HEK293 (cell line): ENCODE data around the gene FUT3.

Experiments
- CTCF ChIA-PET: fragments of 350-600 bp; formaldehyde crosslinking; extraction: SDS; loops from one replicate; lab custom pipeline; 2021; ENCODE audit warnings: antibody characterized with exemption; lab: Yijun Ruan, JAX
- POLR2A ChIA-PET: fragments of 300-600 bp; formaldehyde crosslinking; extraction: SDS; loops from one replicate; lab custom pipeline; 2020; ENCODE audit warnings: antibody characterized with exemption, inconsistent platforms; lab: Yijun Ruan, JAX
- H3K27ac ChIP-seq: fragments of 200-500 bp; sonication (Bioruptor generic); 2 replicates; pipeline ENCODE4 v1.5.1; 2014; ENCODE audit warnings: low read depth, low read length, control low read depth, inconsistent platforms; ENCODE audit errors: extremely low read depth
- H3K36me3 ChIP-seq, 2 experiments: fragments of 200-500 bp in 1 of 2; sonication (Bioruptor generic) in 1 of 2; 1 replicate in 1 of 2; 2 replicates in 1 of 2; pipeline ENCODE4 v1.5.1; 2014 to 2017; ENCODE audit warnings: inconsistent platforms in 2 of 2, low read length in 2 of 2; ENCODE audit not compliant: control insufficient read depth in 2 of 2, insufficient read depth in 1 of 2
- H3K4me1 ChIP-seq: fragments of 200-500 bp; sonication (Bioruptor generic); 2 replicates; pipeline ENCODE4 v1.5.1; 2014; ENCODE audit warnings: mild to moderate bottlenecking, low read length, inconsistent platforms; ENCODE audit not compliant: control insufficient read depth, insufficient read depth
- H3K4me3 ChIP-seq: 2 replicates; pipeline ENCODE4 v1.5.1; 2011; ENCODE audit warnings: low read depth, mild to moderate bottlenecking, control low read depth, low read length, moderate library complexity
- H3K9me3 ChIP-seq: fragments of 200-500 bp; sonication (Bioruptor generic); 2 replicates; pipeline ENCODE4 v1.5.1; 2014; ENCODE audit warnings: low read depth, low read length, inconsistent platforms; ENCODE audit not compliant: control insufficient read depth, insufficient read depth
- GLI4 ChIP-seq: fragments of 450-650 bp; formaldehyde crosslinking; IDR thresholded peaks from 2 replicates; pipeline ENCODE4 v1.5.1; 2016; ENCODE audit warnings: missing biosample characterization, missing genetic modification characterization
- REPIN1 ChIP-seq: fragments of 450-650 bp; formaldehyde crosslinking; IDR thresholded peaks from 2 replicates; pipeline ENCODE4 v1.5.1; 2017; ENCODE audit warnings: missing biosample characterization, missing genetic modification characterization, low read depth
- SCRT1 ChIP-seq: fragments of 450-650 bp; formaldehyde crosslinking; IDR thresholded peaks from 2 replicates; pipeline ENCODE4 v1.5.1; 2016; ENCODE audit warnings: missing biosample characterization, missing genetic modification characterization, borderline replicate concordance
- SCRT2 ChIP-seq: fragments of 450-650 bp; formaldehyde crosslinking; IDR thresholded peaks from 2 replicates; pipeline ENCODE4 v1.5.1; 2016; ENCODE audit warnings: missing biosample characterization, missing genetic modification characterization
- SP7 ChIP-seq: fragments of 450-650 bp; formaldehyde crosslinking; IDR thresholded peaks from 2 replicates; pipeline ENCODE4 v1.5.1; 2016; ENCODE audit warnings: missing biosample characterization, missing genetic modification characterization
- ZEB2 ChIP-seq: fragments of 450-650 bp; formaldehyde crosslinking; IDR thresholded peaks from 2 replicates; pipeline ENCODE4 v1.5.1; 2016; ENCODE audit warnings: missing biosample characterization, missing genetic modification characterization
- ZFHX2 ChIP-seq: fragments of 450-650 bp; formaldehyde crosslinking; conservative IDR thresholded peaks from 2 replicates; pipeline ENCODE4 v1.5.1; 2016; ENCODE audit warnings: missing biosample characterization, missing genetic modification characterization
- ZFP3 ChIP-seq: fragments of 450-650 bp; formaldehyde crosslinking; IDR thresholded peaks from 2 replicates; pipeline ENCODE4 v1.5.1; 2016; ENCODE audit warnings: low read depth, missing biosample characterization, missing genetic modification characterization
- ZFP41 ChIP-seq: fragments of 450-650 bp; formaldehyde crosslinking; IDR thresholded peaks from 2 replicates; pipeline ENCODE4 v1.5.1; 2016; ENCODE audit warnings: missing biosample characterization, missing genetic modification characterization, borderline replicate concordance
- ZNF10 ChIP-seq: fragments of 450-650 bp; formaldehyde crosslinking; IDR thresholded peaks from 2 replicates; pipeline ENCODE4 v1.5.1; 2017; ENCODE audit warnings: missing biosample characterization, missing genetic modification characterization
- ZNF114 ChIP-seq: fragments of 450-650 bp; formaldehyde crosslinking; IDR thresholded peaks from 2 replicates; pipeline ENCODE4 v1.5.0; 2017; ENCODE audit warnings: missing biosample characterization, missing genetic modification characterization
- ZNF155 ChIP-seq: fragments of 450-650 bp; formaldehyde crosslinking; IDR thresholded peaks from 2 replicates; pipeline ENCODE4 v1.5.1; 2016; ENCODE audit warnings: missing biosample characterization, missing genetic modification characterization
- ZNF366 ChIP-seq: fragments of 450-650 bp; formaldehyde crosslinking; conservative IDR thresholded peaks from 2 replicates; pipeline ENCODE4 v1.5.1; 2016; ENCODE audit warnings: missing biosample characterization, missing genetic modification characterization
- ZNF549 ChIP-seq: fragments of 450-650 bp; IDR thresholded peaks from 2 replicates; pipeline ENCODE4 v1.5.1; 2018; ENCODE audit warnings: missing biosample characterization, missing genetic modification characterization, mild to moderate bottlenecking, inconsistent platforms, moderate library complexity
- ZNF596 ChIP-seq: fragments of 450-650 bp; IDR thresholded peaks from 2 replicates; pipeline ENCODE4 v1.5.0; 2018; ENCODE audit warnings: missing biosample characterization, mild to moderate bottlenecking, missing genetic modification characterization, moderate library complexity
- ZNF621 ChIP-seq: fragments of 450-650 bp; formaldehyde crosslinking; IDR thresholded peaks from 2 replicates; pipeline ENCODE4 v1.5.1; 2017; ENCODE audit warnings: missing biosample characterization, missing genetic modification characterization
- ZNF768 ChIP-seq: fragments of 450-650 bp; formaldehyde crosslinking; IDR thresholded peaks from 2 replicates; pipeline ENCODE4 v1.5.1; 2018; ENCODE audit warnings: missing biosample characterization, mild to moderate bottlenecking, missing genetic modification characterization
- ZNF785 ChIP-seq: fragments of 450-650 bp; formaldehyde crosslinking; IDR thresholded peaks from 2 replicates; pipeline ENCODE4 v1.5.1; 2016; ENCODE audit warnings: missing biosample characterization, missing genetic modification characterization
- ZNF837 ChIP-seq: fragments of 450-650 bp; formaldehyde crosslinking; IDR thresholded peaks from 2 replicates; pipeline ENCODE4 v1.5.1; 2016; ENCODE audit warnings: missing biosample characterization, missing genetic modification characterization
- TF ChIP-seq, protein P1 (sequence below): fragments of 450-650 bp; formaldehyde crosslinking; IDR thresholded peaks from 2 replicates; pipeline ENCODE4; 2016; ENCODE audit warnings: missing biosample characterization, missing genetic modification characterization

The FUT3 gene

DNA sequence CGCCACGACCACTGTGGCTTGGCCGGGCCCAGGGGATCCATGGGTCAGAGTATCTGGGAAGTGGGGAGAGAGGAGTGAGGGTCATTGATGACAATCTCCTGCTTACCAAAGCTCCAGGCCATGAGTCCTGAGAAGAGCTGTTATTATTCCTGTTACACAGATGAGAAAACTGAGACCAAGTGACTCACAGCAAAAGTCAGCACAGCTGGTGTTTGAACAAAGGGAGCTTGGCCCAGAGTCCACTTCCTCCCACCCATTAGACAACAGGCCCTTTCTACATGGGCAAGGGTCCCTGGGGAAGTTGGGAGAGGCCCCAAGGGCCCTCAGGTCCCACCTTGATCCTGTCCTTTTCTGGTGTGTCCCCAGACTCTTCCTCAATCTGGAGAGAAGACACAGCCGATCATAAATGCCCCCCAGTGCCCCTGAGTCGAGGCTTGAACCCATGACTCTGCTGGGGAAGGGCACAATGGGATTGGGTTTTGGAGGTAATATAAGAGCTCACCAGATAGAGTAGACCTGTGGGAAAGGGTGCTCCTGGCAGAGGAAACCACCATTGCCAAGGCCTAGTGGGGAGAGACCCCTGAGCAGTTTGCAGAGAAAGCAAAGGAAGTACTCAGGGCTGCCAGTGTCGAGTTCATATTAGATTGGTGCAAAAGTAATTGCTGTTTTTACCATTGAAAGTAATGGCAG, 18.6 kb downstream of the FUT3 start:
- H3K4me3 ChIP-seq = no peak overlapping the region
- no peak overlapping the region for H3K27ac ChIP-seq
- ChIA-PET POLR2A (interaction anchor here (0.7 kb wide), 1 partner anchor 358 kb away, joined by 3 read pairs; no protein-coding TSS in a partner anchor), CTCF (interaction anchor here (0.6 to 0.8 kb wide), 3 partner anchors 28 to 99 kb away, joined by 3 to 4 read pairs (median 3); no protein-coding TSS in a partner anchor)
- H3K36me3 ChIP-seq = no peaks in the 10 kb centered on the region
- TF ChIP-seq ZNF837 (tag by site-specific recombination) = no peak
- TF ChIP-seq ZNF549 (tag by site-specific recombination) = no peak
- TF ChIP-seq ZFP3 (tag by site-specific recombination) = peak; percentile 93
- no peak for TF ChIP-seq ZNF10 (tag by site-specific recombination)
- no peak for TF ChIP-seq ZNF596 (tag by site-specific recombination)
- no peak for TF ChIP-seq ZFHX2 (tag by site-specific recombination)
- TF ChIP-seq ZNF114 (tag by site-specific recombination) = no peak
- H3K4me1 ChIP-seq = no peaks in the 10 kb centered on the region; the same call in 1 of the 2 replicates
- no peaks in the 10 kb centered on the region for H3K9me3 ChIP-seq

DNA sequence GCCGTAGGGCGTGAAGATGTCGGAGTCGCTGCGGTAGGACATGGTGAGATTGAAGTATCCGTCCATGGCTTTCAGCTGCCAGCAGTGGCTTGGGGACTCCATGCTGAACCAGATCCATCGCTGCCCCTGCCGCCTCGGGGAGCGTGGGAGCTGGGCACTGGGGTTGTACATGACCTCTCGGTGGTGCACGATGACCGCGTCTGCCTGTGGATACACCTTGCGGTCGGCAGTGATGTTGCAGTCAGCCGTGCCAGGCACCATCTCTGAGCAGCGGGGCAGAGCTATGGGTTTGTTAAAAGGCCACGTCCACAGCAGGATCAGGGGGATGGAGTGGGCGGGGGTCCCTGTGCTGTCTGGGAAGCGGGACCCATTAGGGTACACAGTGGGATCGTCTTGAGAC, 19.2 kb downstream of the FUT3 start:
- H3K9me3 ChIP-seq = no peaks in the 10 kb centered on the region
- POLR2A ChIA-PET = interaction anchor here (0.5 kb wide), 1 partner anchor 36 kb away, joined by 3 read pairs; no protein-coding TSS in a partner anchor
- CTCF ChIA-PET = interaction anchor here (0.6 to 0.7 kb wide), 3 partner anchors 61 to 209 kb away, joined by 3 read pairs; partner anchors contain the start of genes SAFB and SAFB2
- H3K36me3 ChIP-seq = no peaks in the 10 kb centered on the region
- H3K4me1 ChIP-seq = no peaks in the 10 kb centered on the region; the same call in 1 of the 2 replicates
- no peak overlapping the region for H3K27ac ChIP-seq
- no peak overlapping the region for H3K4me3 ChIP-seq
- no peak for TF ChIP-seq ZNF785 (tag by site-specific recombination)
- TF ChIP-seq ZNF155 (tag by site-specific recombination) = no peak
- TF ChIP-seq SP7 (tag by site-specific recombination) = no peak
- no peak for TF ChIP-seq GLI4 (tag by site-specific recombination)
- TF ChIP-seq ZNF768 (tag by site-specific recombination) = no peak
- TF ChIP-seq, protein P1, sequence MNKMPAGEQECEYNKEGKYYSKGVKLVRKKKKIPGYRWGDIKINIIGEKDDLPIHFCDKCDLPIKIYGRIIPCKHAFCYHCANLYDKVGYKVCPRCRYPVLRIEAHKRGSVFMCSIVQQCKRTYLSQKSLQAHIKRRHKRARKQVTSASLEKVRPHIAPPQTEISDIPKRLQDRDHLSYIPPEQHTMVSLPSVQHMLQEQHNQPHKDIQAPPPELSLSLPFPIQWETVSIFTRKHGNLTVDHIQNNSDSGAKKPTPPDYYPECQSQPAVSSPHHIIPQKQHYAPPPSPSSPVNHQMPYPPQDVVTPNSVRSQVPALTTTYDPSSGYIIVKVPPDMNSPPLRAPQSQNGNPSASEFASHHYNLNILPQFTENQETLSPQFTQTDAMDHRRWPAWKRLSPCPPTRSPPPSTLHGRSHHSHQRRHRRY (tag by site-specific recombination) = no peak
- no peak for TF ChIP-seq ZFP41
- no peak for TF ChIP-seq ZNF621

- Histone ChIP-seq H3K4me3 (no peak overlapping the region), H3K27ac (no peak overlapping the region), H3K36me3 (no peaks in the 10 kb centered on the region), H3K4me1 (peaks cover 6% of the 10 kb centered on the region), H3K9me3 (no peaks in the 10 kb centered on the region)
- ChIA-PET CTCF (no interaction called here), POLR2A (no interaction called here)
- peak; percentile 32; the same call in 1 of the 2 replicates for TF ChIP-seq SCRT1 (tag by site-specific recombination)
- peak; percentile 70 for TF ChIP-seq ZEB2 (tag by site-specific recombination)
- no peak for TF ChIP-seq ZNF366 (tag by site-specific recombination)
- no peak for TF ChIP-seq REPIN1 (tag by site-specific recombination)
- TF ChIP-seq SCRT2 (tag by site-specific recombination) = peak; percentile 90
These were observed 20.1 kb downstream of the FUT3 start for GRCh38 chr19:5831159-5831558.
